NCI-H526 (cell line): Measurements from ENCODE around the gene ACHE.
"Not testable (repeated sequence)": the region's sequence is repeated elsewhere in the genome, so short reads cannot be mapped to it uniquely, and the experiment has no call there.

Source experiments
- DNase-seq, 2 experiments: peaks; one replicate each; lab custom pipeline; 2025; lab: John Stamatoyannopoulos, UW

ACHE gene

DNA sequence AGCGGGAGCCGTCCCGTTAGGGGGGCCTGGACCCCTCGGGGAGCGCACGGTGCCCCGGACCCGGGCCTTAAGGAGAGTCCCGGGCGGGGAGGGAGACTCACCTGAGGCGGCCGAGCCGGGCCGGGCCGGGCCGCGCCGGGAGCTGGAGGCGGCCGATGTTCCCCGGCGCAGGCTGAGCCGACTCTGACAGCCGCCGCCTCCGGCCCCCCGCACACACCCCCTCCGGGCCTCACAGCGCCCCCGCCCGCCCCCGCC, at the start of gene ACHE:
Gene ACHE, minus strand, starts transcription at position 188 of the 255 bp plus-strand sequence. CDS start 1,656 bp downstream, outside the sequence.
- DNase-seq, result peak in 1 of 2 experiments; percentile 69

DNA sequence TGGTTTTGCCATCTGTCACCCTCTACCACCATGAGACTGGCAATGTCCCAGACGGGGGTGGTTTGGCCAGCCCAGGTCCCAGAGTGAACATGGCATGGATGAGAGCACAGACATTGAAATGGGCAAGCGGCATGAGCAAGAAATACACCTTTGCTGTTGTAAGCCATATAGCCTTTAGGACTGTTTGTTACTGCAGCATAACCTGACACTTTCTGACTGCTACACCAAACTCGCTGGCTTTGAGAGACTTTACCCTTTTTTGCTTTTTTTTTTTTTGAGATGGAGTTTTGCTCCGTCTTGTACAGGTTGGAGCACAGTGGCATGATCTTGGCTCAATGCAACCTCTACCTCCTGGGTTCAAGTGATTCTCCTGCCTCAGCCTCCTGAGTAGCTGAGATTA, 48.5 kb upstream of the ACHE start:
- DNase-seq, result no peak

DNA sequence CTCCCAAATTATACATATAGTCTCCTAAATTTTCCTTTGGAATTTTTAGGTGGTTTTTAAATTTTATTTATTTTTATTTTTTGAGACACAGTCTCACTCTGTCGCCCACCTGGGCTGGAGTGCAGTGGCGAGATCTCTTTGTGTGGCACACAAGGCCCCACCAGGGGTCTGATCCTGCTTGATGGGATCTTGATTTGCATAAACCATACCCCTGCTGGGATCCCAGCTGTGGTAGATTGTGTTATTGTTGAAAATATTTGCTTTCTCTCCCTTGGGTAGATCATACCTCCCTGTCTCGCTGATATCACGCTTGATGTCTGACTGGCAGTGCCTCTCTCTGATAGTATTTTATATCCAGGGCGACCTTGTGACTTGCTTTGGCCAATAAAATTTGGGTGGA, 48.0 kb upstream of the ACHE start:
- no peak for DNase-seq

DNA sequence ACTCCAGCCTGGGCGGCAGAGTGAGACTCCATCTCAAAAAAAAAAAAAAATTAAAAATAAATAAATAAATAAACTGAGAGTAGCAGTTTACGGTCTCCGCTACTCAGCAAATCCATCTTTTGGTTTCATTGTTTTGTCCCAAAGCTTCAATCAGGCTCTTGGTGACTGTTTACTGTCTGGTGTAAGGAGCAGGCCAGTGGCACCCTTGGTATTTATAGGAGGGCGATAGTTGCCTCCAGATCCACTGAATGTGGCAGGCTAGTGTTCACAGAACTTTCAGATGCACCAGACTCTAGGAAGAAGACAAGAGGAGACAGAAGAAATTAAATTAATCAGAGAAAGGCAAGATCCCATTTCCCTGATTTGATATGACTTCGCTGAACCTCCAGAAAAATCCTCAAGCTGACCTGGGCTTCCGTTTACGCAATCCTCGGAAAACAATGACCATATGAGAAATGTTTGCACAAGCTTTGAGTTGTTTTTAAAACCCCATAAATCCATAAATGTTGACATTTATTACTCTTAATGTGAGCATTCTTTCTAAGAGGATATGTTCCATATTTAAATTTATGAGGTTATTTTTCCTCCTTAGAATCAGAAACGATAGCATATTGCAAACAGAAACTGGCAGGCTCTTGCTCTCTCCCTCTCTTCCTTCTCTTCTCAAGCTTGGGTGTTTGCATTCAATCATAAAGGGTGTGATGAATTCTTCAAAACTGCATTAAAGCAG, 46.5 kb upstream of the ACHE start:
- no peak for DNase-seq

DNA sequence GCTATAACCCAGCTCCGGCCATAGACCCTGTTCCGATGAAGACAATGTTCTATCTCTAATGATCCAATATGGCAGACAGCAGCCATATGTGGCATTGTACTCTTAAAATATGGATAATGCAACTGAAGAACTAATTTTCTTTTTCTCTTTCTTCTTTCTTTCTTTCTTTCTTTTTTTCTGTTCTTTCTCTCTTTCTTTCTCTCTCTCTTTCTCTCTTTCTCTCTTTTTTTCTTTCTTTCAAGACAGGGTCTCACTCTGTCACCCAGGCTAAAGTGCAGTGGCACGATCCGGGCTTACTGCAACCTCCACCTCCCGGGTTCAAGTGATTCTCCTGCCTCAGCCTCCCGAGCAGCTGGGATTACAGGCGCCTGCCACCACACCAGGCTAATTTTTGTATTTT, 40.5 kb upstream of the ACHE start:
- not testable (repeated sequence) for DNase-seq

DNA sequence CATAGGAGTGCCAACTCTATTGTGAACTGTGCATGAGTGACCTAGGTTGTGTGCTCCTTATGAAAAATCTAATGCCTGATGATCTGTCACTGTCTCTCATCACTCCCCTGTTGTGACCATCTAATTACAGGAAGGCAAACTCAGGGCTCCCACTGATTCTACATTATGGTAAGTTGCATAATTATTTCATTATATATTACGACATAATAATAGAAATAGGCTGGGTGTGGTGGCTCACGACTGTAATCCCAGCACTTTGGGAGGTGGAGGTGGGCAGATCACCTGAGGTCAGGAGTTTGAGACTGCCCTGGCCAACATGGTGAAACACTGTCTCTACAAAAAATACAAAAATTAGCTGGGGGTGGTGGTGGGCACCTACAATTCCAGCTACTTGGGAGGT, 39.7 kb upstream of the ACHE start:
- DNase-seq, result not testable (repeated sequence)

DNA sequence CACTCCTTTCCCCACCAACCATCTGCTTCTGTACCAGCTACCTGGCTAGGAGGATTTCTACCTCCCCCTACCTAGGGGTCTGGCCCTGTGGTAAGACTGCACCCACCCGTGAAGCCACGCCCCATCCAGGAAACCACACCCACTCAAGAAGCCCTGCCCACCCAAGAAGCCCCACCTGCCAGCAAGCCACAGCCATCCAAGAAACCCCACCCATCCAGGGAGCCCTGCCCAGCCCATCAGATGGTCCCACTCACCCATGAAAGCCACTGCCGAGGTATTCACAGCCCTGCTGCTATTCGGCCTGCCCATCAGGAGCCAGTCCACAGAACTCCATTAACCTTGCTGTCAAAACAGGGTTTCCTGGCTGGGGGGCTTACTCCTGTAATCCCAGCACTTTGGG, 38.0 kb upstream of the ACHE start:
- DNase-seq, result no peak

DNA sequence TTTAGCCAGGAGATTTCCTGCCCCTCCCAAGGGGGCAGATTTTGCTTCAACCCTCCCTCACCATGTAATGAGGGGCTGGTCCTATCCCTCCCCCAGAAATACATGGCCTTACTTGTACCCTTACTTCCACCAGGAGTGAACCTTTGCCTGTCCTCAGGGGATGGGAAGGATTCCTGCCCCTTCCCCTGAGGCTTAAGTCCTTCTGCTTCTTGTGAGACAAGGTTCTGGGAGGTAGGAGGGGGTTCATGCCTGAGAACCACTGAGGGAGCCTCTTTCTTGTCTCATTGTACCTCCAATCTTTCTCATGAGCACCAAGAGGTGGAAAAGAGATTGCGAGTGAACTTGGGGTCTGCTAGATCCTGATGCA, 34.1 kb upstream of the ACHE start:
- no peak for DNase-seq

DNA sequence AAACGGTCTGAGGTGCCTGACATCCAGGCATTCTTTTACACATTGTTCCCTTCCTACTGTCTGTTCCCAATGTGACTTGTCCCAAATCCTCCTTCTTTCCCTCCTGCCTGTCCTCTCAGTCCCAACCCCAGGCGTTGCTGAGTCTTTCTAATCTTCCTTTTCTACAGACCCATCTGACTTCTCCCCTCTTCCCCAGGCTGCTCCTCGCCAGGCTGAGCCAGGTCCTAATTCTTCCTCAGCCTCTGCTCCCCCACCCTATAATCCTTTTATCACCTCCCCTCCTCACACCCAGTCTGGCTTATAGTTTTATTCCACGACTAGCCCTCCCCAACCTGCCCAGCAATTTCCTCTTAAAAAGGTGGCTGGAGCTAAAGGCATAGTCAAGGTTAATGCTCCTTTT, 27.9 kb upstream of the ACHE start:
- not testable (repeated sequence) for DNase-seq

DNA sequence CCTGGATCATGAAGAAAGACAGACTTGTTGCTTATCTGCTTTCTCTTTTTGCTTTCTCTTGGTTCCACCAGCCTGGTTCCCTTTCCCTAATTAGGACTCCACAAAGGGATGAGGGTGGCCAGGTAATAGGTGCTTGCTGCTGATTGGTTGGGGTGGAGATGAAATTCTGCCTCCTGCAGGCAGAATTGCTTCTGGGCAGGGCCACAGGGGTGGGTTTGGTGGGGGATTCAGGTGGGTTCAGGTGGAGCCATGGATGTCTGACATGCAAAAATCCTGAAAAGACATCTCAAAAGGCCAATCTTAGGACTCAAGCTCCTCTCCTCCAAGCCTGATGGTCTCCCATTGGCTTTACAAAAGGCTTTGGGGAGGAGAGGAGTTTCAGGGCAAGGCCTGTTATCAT, 25.4 kb upstream of the ACHE start:
- no peak for DNase-seq

DNA sequence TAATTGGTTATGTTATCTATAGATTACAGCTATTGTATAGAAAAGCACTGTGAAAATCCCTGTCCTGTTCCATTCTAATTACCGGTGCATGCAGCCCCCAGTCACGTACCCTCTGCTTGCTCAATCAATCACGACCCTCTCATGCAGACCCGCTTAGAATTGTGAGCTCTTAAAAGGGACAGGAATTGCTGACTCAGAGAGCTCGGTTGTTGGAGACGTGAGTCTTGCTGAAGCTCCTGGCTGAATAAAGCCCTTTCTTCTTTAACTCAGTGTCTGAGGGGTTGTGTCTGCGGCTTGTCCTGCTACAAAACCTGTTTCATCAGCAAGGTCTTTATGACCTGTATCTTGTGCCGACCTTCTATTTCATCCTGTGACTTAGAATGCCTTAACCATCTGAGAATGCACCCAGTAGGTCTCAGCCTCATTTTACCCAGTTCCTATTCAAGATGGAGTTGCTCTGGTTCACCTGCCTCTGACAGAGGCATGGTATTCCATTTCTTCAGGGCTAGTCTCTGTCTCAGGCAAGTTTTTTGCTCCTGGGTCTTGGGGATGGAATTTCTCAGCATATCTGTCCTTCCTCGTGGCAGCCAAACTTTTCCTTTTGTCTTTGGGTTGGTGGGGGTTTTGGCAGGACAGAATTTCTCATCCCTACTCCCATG, 24.2 kb upstream of the ACHE start:
- not testable (repeated sequence) for DNase-seq

DNA sequence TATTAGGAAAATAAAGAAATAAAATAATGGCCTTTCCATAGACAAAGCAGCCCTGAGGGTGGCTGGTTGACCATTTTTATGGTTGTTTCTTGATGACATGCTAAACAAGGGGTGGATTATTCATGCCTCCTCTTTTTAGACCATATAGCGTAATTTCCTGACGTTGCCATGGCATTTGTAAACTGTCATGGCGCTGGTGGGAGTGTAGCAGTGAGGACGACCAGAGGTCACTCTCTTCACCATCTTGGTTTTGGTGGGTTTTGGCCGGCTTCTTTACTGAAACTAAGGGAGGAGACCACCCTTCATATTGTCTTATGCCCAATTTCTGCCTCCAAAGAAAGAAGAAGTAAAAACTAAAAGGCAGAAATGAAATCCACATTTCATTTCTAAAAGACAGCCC, 23.6 kb upstream of the ACHE start:
- not testable (repeated sequence) for DNase-seq

DNA sequence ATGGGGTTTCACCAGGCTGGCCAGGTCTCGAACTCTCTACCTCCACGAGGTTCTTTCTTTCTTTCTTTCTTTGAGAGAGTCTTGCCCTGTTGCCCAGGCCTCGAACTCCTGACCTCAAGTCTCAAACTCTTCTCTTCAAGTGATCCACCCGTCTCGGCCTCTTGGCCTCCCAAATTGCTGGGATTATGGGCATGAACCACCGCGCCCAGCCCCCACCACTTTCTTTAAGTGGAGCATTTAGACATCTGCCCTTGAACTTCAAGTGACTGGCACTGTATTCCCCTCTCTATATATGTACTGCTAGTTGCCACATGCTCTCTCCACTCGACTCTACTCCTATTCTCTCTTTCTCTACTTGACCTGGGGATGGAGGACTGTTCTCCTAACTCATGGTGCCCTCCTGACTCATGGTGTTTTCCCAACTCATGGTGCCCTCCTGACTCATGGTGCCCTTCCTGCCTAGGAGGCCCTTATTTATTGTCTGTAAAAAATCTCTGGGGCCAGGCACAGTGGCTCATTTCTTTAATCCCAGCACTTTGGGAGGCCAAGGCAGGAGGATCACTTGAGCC, 19.3 kb upstream of the ACHE start:
- no peak for DNase-seq

DNA sequence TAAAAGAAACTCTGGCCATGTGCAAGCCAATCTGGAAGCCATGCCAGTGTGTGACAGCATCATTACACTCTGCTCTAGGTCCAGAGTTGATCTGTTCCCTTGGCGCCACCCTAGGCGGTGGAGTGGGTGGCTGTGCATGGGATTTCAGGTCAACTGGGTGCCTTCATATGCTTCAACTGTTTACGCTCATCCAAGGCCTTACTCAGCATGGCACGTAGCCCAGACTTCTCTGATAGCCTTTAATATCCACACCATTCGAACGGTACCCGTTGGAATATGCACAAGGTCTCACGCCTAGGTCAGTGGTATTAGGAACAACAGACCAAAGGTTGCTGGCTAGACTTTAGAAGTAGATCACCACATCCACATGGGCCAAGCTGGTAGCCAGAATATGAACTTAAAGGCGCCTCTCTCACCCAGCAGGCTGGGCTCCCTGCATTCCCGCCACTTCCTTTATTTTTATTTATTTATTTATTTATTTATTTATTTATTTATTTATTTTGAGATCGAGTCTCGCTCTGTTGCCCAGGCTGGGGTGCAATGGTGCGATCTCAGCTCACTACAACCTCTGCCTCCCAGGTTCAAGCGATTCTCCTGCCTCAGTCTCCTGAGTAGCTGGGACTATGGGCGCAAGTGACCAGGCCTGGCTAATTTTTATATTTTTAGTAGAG, 18.7 kb upstream of the ACHE start:
- no peak for DNase-seq

DNA sequence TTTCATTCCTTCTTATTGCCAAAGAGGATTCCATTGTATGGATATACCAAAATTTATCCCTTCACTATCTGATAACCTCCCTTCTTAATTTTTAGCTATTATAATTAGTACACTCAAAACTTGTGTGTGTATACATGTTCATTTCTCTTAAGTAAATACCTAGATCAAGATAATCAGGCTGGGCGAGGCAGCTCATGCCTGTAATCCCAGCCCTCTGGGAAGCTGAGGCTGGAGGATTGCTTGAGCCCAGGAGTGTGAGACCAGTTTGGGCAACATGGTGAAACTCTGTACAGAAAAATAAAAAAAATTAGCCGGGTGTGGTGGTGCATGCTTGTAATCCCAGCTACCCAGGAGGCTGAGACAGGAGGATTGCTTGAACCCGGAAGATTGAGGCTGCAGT, 15.8 kb upstream of the ACHE start:
- no peak for DNase-seq

DNA sequence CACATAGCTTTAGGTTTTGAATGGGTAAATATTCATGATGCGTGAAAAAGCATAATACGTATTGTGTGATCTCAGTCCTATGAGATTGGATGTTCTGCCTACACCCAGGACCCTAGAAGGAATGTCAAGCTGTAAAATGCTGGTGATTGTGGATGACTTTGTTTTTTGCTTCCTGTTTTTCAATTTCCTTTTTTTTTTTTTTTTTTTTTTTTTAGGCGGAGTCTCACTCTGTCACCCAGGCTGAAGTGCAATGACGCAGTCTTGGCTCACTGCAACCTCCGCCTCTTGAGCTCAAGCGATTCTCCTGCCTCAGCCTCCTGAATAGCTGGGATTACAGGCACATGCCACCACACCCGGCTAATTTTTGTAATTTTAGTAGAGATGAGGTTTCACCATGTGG, 14.8 kb upstream of the ACHE start:
- DNase-seq, result not testable (repeated sequence)

DNA sequence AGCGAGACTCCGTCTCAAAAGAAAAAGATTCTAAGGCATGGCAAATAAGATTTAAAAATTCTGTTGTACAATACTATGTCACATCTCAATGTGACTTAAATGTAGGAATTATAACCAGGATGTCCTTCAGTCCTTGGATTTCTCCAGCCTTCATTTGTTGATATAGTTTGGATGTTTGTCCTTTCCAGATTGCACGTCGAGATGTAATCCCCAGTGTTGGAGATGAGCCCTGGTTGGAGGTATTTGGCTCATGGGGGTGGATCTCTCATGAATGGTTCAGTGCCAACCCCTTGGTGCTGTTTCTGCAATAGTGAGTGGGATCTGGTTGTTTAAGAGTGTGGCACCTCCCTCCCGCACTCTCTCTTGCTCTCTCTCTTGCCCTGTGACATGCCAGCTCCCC, 12.8 kb upstream of the ACHE start:
- no peak for DNase-seq

DNA sequence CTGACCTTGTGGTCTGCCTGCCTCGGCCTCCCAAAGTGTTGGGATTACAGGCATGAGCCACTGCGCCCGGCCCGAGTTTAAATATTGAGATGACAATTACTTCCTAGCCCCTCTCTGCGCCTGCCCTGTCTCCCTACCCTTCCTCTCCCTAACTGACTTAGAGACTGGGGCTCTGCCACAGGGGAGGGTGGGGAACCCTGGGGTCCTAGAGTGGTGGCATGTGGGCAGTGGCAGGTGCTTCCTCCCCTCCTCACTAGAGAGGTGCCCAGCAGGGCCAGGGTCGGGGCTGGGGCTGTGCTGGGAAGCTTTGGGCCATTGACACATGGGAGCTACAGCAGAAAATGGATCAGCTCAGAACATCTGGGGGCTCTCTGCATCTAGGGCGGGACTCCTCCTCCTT, 7.0 kb upstream of the ACHE start:
- no peak for DNase-seq

DNA sequence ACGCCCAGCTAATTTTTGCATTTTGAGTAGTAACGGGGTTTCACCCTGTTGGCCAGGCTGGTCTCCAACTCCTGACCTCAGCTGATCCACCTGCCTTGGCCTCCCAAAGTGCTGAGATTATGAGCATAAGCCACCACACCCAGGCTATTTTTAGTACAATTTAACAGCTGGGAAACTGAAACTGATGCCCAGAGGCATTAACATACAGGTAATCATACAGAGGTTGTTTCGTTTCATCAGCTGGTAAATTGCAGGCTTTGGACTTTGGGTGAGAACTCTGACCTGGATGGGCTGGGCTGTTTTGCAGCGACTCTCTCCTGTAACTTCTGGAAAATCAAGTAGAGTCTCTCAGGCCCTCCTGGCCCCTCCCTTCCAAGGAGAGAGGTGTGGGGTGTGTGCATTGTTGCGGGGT, 6.2 kb upstream of the ACHE start:
- DNase-seq, result no peak

DNA sequence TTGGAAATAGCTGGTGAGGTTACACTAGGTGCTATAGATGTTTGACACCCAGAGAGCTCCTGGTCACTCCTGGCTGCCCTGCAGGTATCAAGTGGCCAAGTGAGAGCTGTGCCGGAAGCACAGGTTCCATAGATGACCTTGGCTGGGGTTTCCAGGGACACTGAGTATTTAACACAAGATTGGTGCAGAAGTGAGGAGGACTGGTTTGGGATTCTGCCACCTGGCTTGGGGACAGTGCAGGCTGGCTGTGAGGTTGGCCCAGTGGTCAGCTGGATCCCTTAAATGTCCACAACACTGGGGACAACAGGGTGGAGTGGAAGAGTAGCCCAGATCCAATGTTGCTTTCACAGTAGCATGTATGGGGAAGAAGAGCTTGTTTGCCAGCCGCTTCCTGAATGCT, 5.3 kb upstream of the ACHE start:
- DNase-seq, result no peak

DNA sequence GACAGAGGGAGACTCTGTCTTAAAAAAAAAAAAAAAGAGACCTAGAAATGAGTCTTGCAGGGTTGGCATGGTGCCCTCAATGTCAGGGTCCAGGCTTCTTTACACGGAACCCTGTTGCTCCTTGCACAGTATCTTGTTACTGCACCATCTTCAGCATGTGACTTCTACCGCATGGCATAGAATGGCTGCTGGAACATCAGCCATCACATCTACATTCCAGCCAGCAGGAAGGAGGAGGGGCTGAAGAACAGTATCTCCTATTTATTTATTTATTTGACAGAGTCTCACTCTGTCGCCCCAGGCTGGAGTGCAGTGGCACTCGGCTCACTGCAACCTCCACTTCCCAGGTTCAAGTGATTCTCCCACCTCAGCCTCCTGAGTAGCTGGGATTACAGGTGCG, 3.7 kb upstream of the ACHE start:
- no peak for DNase-seq

DNA sequence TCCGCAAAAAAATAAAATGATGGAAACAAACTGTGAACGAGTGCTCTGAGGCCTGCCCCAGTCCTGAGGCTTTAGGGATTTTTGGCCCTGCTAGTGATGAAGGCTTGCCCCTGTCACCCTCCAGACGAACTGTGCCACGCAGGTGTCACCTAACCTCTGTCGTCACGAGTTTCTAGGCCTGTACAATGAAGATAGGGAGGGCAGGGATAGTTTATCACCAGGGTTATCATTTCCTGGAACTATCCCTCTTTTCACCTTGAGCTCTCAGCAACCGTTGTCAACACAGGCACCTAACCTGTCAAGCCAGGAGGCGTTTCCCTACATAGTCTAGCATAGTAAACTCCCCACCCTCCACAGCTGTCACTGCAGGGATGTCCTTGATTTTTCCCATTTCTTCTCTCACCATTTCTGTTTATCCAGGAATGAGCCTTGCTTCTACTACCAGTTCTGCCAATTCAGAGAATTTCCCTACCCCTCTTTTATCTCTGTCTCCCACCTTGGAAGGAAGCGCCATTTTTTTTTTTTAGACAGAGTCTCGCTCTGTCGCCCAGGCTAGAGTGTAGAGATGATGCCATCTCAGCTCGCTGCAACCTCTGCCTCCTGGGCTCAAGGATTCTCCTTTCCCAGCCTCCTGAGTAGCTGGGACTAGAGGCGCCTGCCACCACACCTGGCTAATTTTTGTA, 2.2 kb upstream of the ACHE start:
- no peak for DNase-seq
